DND-41 (cell line): ENCODE measurements around the gene HRG.

Experiments used
- ATAC-seq: fragments of 200-7000 bp; cut with Tn5 transposase; 3 replicates; pipeline ENCODE4 v1.9.1; 2021; ENCODE audit warnings: low read depth; ENCODE audit not compliant: insufficient read depth
- DNase-seq: peaks from one replicate; pipeline ENCODE4 v3.0.0-alpha.2; 2020
- H2AFZ ChIP-seq: 2 replicates; pipeline ENCODE4 v1.6.0; 2012; ENCODE audit warnings: low read depth, low read length
- H3K27ac ChIP-seq: 2 replicates; pipeline ENCODE4 v1.5.1; 2012; ENCODE audit warnings: low read length, inconsistent platforms
- H3K27me3 ChIP-seq: fragments of 200-600 bp; sonication (generic); 2 replicates; pipeline ENCODE4 v1.6.0; 2012; ENCODE audit warnings: low read length, mild to moderate bottlenecking, inconsistent platforms; ENCODE audit not compliant: insufficient read depth, poor library complexity
- H3K36me3 ChIP-seq: 2 replicates; pipeline ENCODE4 v1.5.1; 2012; ENCODE audit warnings: low read length, inconsistent platforms; ENCODE audit not compliant: insufficient read depth
- H3K4me1 ChIP-seq: 2 replicates; pipeline ENCODE4 v1.5.1; 2012; ENCODE audit warnings: mild to moderate bottlenecking, low read length; ENCODE audit not compliant: insufficient read depth
- H3K4me2 ChIP-seq: 2 replicates; pipeline ENCODE4 v1.6.0; 2012; ENCODE audit warnings: mild to moderate bottlenecking, moderate library complexity, low read length, inconsistent platforms; ENCODE audit not compliant: insufficient read depth
- H3K4me3 ChIP-seq, 2 experiments: fragments of 200-600 bp in 1 of 2; shearing (Covaris generic) in 1 of 2; 2 replicates each; pipeline ENCODE4 v1.5.1; 2012 to 2016; ENCODE audit warnings: inconsistent platforms in 2 of 2, low read length in 2 of 2, mild to moderate bottlenecking in 2 of 2, low read depth in 1 of 2, moderate library complexity in 1 of 2
- H3K79me2 ChIP-seq: 2 replicates; pipeline ENCODE4 v1.6.0; 2012; ENCODE audit warnings: low read length, inconsistent platforms; ENCODE audit not compliant: insufficient read depth
- H3K9ac ChIP-seq: 2 replicates; pipeline ENCODE4 v1.6.0; 2012; ENCODE audit warnings: low read depth, mild to moderate bottlenecking, inconsistent platforms, low read length, moderate library complexity
- H3K9me3 ChIP-seq: 2 replicates; pipeline ENCODE4 v1.5.1; 2012; ENCODE audit warnings: low read length, moderate library complexity, mild to moderate bottlenecking, inconsistent platforms; ENCODE audit not compliant: insufficient read depth, severe bottlenecking
- H4K20me1 ChIP-seq: 2 replicates; pipeline ENCODE4 v1.6.0; 2012; ENCODE audit warnings: low read length; ENCODE audit not compliant: insufficient read depth
- CTCF ChIP-seq: IDR thresholded peaks from 2 replicates; pipeline ENCODE4 v1.5.1; 2012; ENCODE audit warnings: borderline replicate concordance, low read length, moderate library complexity, mild to moderate bottlenecking; ENCODE audit not compliant: poor library complexity, severe bottlenecking; ENCODE audit errors: extremely low read depth
- EZH2 ChIP-seq: IDR thresholded peaks from 3 replicates; pipeline ENCODE4 v1.6.1; 2012; ENCODE audit warnings: borderline replicate concordance, low read depth, mild to moderate bottlenecking, moderate library complexity, low read length, inconsistent platforms; ENCODE audit not compliant: severe bottlenecking

HRG gene

GRCh38 chr3:186670155-186670554 lies 4.3 kb downstream of the HRG start:
- ATAC-seq, result no peak
- Histone ChIP-seq H3K27me3 (no peaks in the 10 kb centered on the region), H2AFZ (no peak overlapping the region), H3K27ac (no peak overlapping the region), H3K79me2 (no peaks in the 10 kb centered on the region), H3K9me3 (no peaks in the 10 kb centered on the region), H4K20me1 (no peaks in the 10 kb centered on the region; the same call in 1 of the 2 replicates), H3K4me3 (no peak overlapping the region), H3K36me3 (no peaks in the 10 kb centered on the region), H3K4me1 (no peaks in the 10 kb centered on the region), H3K9ac (no peak overlapping the region), H3K4me2 (no peak overlapping the region)
- TF ChIP-seq EZH2, result no peak
- TF ChIP-seq CTCF, result no peak
- DNase-seq, result no peak

- Histone ChIP-seq H4K20me1 (no peaks in the 10 kb centered on the region; the same call in 1 of the 2 replicates), H3K79me2 (no peaks in the 10 kb centered on the region), H3K27me3 (no peaks in the 10 kb centered on the region), H3K9me3 (no peaks in the 10 kb centered on the region), H3K9ac (no peak overlapping the region), H3K4me3 (no peak overlapping the region), H3K36me3 (no peaks in the 10 kb centered on the region), H3K4me2 (no peak overlapping the region), H3K4me1 (no peaks in the 10 kb centered on the region), H2AFZ (no peak overlapping the region), H3K27ac (no peak overlapping the region)
- no peak for TF ChIP-seq EZH2
- TF ChIP-seq CTCF, result no peak
- no peak for ATAC-seq
- DNase-seq, result no peak
These were observed 5.2 kb downstream of the HRG start for GRCh38 chr3:186671051-186671450.

- ATAC-seq (no peak), DNase-seq (no peak)
- Histone ChIP-seq H4K20me1 (no peaks in the 10 kb centered on the region), H3K9ac (no peak overlapping the region), H3K27me3 (no peaks in the 10 kb centered on the region), H3K4me2 (no peak overlapping the region), H3K36me3 (no peaks in the 10 kb centered on the region), H2AFZ (no peak overlapping the region), H3K4me3 (no peak overlapping the region), H3K79me2 (no peaks in the 10 kb centered on the region), H3K9me3 (no peaks in the 10 kb centered on the region), H3K4me1 (no peaks in the 10 kb centered on the region), H3K27ac (no peak overlapping the region)
- TF ChIP-seq EZH2 (no peak), CTCF (no peak)
These were observed 12.8 kb downstream of the HRG start for GRCh38 chr3:186678604-186679003.

- H3K4me2 ChIP-seq, result no peak overlapping the region
- no peaks in the 10 kb centered on the region for H3K4me1 ChIP-seq
- no peak for TF ChIP-seq EZH2
- TF ChIP-seq CTCF, result no peak
- no peaks in the 10 kb centered on the region for H3K36me3 ChIP-seq
- H3K9me3 ChIP-seq, result no peaks in the 10 kb centered on the region
- no peak overlapping the region for H3K9ac ChIP-seq
- no peak for ATAC-seq
- no peak overlapping the region for H2AFZ ChIP-seq
- DNase-seq, result no peak
- no peaks in the 10 kb centered on the region for H4K20me1 ChIP-seq
- no peaks in the 10 kb centered on the region for H3K79me2 ChIP-seq
- H3K27ac ChIP-seq, result no peak overlapping the region
- H3K4me3 ChIP-seq, result no peak overlapping the region
- no peaks in the 10 kb centered on the region for H3K27me3 ChIP-seq
These were observed 13.3 kb downstream of the HRG start for GRCh38 chr3:186679151-186679550.
